Measurements from ENCODE around the gene TANK.

DNA sequence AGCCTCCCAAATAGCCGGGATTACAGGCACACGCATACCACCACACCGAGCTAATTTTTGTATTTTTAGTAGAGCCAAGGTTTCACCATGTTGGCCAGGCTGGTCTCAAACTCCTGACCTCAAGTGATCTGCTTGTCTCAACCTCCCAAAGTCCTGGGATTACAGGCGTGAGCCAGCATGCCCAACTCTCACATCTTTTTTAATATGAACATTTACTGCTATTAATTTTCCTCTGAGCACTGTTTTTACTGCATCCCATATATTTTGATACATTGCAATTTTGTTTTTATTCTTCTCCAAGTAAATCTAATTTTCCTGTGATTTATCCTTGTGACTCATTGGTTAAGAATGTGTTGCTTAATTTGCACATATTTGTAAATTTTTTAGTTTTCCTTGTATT is 9.5 kb upstream of the TANK start:
- TF ChIP-seq EZH2 (IDR thresholded peaks at IDR 0.05), result no peak
- TF ChIP-seq POLR2AphosphoS5 (IDR thresholded peaks at IDR 0.05; ENCODE audit: borderline replicate concordance, low read depth, low read length), result no peak
- no peak for TF ChIP-seq FOXP2 (optimal IDR thresholded peaks at IDR 0.05; ENCODE audit: control extremely low read depth, extremely low read length, insufficient read depth)

All from SK-N-MC (cell line).